Rectal smooth muscle tissue (tissue), 1 donor: ENCODE measurements around the gene HAPLN2.

Experiments used
- H3K27ac ChIP-seq: one replicate; pipeline ENCODE4 v1.7.0; 2013; ENCODE audit warnings: low read depth, low read length, inconsistent platforms
- H3K27me3 ChIP-seq: one replicate; pipeline ENCODE4 v1.7.0; 2013; ENCODE audit warnings: low read length; ENCODE audit not compliant: control insufficient read depth, insufficient read depth
- H3K36me3 ChIP-seq: one replicate; pipeline ENCODE4 v1.7.0; 2013; ENCODE audit warnings: low read length; ENCODE audit not compliant: control insufficient read depth, insufficient read depth
- H3K4me1 ChIP-seq: one replicate; pipeline ENCODE4 v1.7.0; 2013; ENCODE audit warnings: low read length; ENCODE audit not compliant: control insufficient read depth, insufficient read depth
- H3K4me3 ChIP-seq: one replicate; pipeline ENCODE4 v1.7.0; 2013; ENCODE audit warnings: low read length
- H3K9ac ChIP-seq: one replicate; pipeline ENCODE4 v1.7.0; 2013; ENCODE audit warnings: low read length

Gene HAPLN2

GRCh38 chr1:156618853-156619581 is at the start of gene HAPLN2:
Gene HAPLN2 (plus strand): TSS chr1:156619415. CDS start chr1:156623491, 4,076 bp downstream.
- no peak within 1 kb of the TSS for H3K4me3 ChIP-seq
- no peak within 1 kb of the TSS for H3K9ac ChIP-seq
- H3K27ac ChIP-seq, result no peak within 1 kb of the TSS
- peaks cover 12% of the 10 kb centered on the region for H3K4me1 ChIP-seq
- H3K27me3 ChIP-seq, result peaks cover 13% of the 10 kb centered on the region
- H3K36me3 ChIP-seq, result no peaks in the 10 kb centered on the region

- Histone ChIP-seq H3K4me1 (peaks cover 7% of the 10 kb centered on the region), H3K4me3 (peak overlapping the region; percentile 72), H3K36me3 (no peaks in the 10 kb centered on the region), H3K27ac (no peak overlapping the region), H3K9ac (peak overlapping the region; percentile 27), H3K27me3 (peaks cover 3% of the 10 kb centered on the region)
These were observed 47.9 kb upstream of the HAPLN2 start for GRCh38 chr1:156571261-156571852.

GRCh38 chr1:156571919-156572662 is 47.1 kb upstream of the HAPLN2 start, which contains the start of gene IQGAP3:
Gene IQGAP3 (minus strand): TSS chr1:156572565. CDS start chr1:156572529, 36 bp downstream.
- peak within 1 kb of the TSS; percentile 72 for H3K4me3 ChIP-seq
- no peak within 1 kb of the TSS for H3K27ac ChIP-seq
- peak within 1 kb of the TSS; percentile 27 for H3K9ac ChIP-seq
- peaks cover 3% of the 10 kb centered on the region for H3K27me3 ChIP-seq
- H3K4me1 ChIP-seq, result peaks cover 7% of the 10 kb centered on the region
- no peaks in the 10 kb centered on the region for H3K36me3 ChIP-seq

GRCh38 chr1:156572663-156573018 is 46.6 kb upstream of the HAPLN2 start:
- Histone ChIP-seq H3K27ac (no peak overlapping the region), H3K4me3 (peak overlapping the region; percentile 72), H3K9ac (no peak overlapping the region), H3K4me1 (peaks cover 7% of the 10 kb centered on the region), H3K27me3 (peaks cover 3% of the 10 kb centered on the region), H3K36me3 (no peaks in the 10 kb centered on the region)

DNA sequence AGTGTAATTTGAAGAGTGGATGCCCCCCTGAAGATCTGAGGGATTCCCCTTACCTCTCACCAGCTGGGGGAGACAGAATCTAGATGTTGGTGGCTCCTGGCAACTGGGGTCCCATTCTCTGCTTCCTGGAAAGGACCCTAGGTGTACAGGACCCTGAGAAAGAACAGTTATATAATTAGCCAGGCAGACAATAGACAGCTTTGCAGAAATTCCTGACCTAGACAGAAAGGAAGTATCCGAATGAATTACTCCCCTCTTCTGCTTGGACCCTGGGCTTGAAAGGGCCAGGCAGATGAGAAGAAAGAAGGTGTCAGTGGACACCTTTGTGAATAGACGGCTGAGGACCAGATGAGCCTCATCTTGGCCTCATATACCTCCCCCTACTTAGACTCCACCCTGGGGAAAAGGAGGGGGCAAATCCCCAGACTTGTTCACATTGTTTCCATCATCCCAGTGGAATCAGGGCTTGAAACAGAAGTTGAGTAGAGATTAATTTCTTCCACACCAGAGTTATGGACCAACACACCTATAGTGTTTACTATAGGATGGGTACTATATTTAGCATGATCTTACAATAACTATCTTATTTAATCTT is 45.1 kb upstream of the HAPLN2 start:
- H3K4me1 ChIP-seq, result peaks cover 7% of the 10 kb centered on the region
- no peak overlapping the region for H3K9ac ChIP-seq
- H3K4me3 ChIP-seq, result no peak overlapping the region
- peaks cover 3% of the 10 kb centered on the region for H3K27me3 ChIP-seq
- H3K36me3 ChIP-seq, result no peaks in the 10 kb centered on the region
- H3K27ac ChIP-seq, result no peak overlapping the region

DNA sequence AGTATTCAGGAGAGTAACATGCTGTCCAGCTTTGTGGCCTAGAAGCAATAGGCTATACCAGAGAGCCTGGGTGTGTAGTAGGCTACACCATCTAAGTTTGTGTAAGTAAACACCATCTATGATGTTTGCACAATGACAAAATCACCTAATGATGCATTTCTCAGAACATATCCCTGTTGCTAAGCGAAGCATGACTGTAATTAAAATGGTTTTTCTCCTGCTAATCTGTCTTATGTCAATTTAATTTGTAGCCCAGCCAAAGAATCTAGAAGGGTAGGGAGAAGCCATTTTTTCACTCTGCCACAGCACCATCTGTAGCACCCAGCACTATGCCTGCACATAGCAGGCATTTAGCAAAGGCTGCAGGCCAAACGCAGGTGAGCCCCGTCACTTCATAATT is 41.7 kb upstream of the HAPLN2 start:
- H3K9ac ChIP-seq, result no peak overlapping the region
- H3K36me3 ChIP-seq, result no peaks in the 10 kb centered on the region
- H3K27ac ChIP-seq, result no peak overlapping the region
- H3K27me3 ChIP-seq, result peaks cover 3% of the 10 kb centered on the region
- H3K4me1 ChIP-seq, result no peaks in the 10 kb centered on the region
- no peak overlapping the region for H3K4me3 ChIP-seq

DNA sequence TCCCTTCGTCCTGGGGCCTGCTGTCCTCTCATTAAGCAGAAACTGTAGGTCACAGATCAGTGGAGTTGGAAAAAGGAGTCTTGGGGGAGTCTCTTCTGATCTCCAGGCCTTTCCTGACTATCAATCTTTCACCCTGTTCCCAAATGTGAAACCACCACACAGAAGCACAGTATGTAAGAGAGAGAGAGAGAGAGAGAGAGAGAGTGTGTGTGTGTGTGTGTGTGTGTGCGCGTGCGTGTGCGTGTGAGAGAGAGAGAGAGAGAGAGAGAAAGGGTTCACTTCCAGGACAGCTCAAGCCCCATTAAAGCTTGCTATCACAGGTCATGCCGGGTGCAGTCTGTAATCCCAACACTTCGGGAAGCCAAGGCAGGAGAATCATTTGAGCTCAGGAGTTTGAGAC is 41.2 kb upstream of the HAPLN2 start:
- H3K9ac ChIP-seq, result no peak overlapping the region
- peaks cover 2% of the 10 kb centered on the region for H3K27me3 ChIP-seq
- no peak overlapping the region for H3K4me3 ChIP-seq
- H3K27ac ChIP-seq, result no peak overlapping the region
- H3K4me1 ChIP-seq, result no peaks in the 10 kb centered on the region
- H3K36me3 ChIP-seq, result no peaks in the 10 kb centered on the region

DNA sequence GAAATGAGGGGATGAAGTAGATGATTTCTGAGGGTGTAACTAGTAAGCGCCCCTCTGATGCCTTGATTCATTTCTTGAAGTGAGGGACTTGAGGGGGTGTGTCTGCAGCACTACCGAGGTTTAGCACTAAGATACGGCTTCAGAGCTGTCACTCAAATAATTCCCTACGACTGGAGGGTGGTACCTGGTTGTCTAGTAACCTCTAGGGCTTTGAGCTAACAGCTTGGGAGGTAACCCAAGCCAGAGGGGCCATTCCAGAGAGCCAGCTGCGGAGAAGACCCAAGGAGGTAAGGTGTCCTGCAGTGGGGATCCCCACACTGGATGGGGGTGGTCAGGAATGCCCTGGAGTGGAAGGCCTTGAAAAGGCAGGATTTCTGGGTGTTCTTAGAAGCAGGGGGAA is 39.7 kb upstream of the HAPLN2 start, which contains the start of gene TTC24:
Gene TTC24 (plus strand): TSS at position 252 of the 400 bp plus-strand sequence. CDS start 1,642 bp downstream, outside the sequence.
- Histone ChIP-seq H3K4me1 (no peaks in the 10 kb centered on the region), H3K36me3 (no peaks in the 10 kb centered on the region), H3K4me3 (no peak within 1 kb of the TSS), H3K9ac (no peak within 1 kb of the TSS), H3K27ac (no peak within 1 kb of the TSS), H3K27me3 (no peaks in the 10 kb centered on the region)

- no peak overlapping the region for H3K9ac ChIP-seq
These were observed 37.4 kb upstream of the HAPLN2 start for GRCh38 chr1:156581661-156582387.

GRCh38 chr1:156582388-156583017 is 36.7 kb upstream of the HAPLN2 start:
- Histone ChIP-seq H3K36me3 (no peaks in the 10 kb centered on the region), H3K27ac (no peak overlapping the region), H3K9ac (no peak overlapping the region)

More at GRCh38 chr1:156581661-156582387, 37.4 kb upstream of the HAPLN2 start:
- Histone ChIP-seq H3K4me1 (no peaks in the 10 kb centered on the region), H3K27ac (no peak overlapping the region), H3K4me3 (no peak overlapping the region), H3K36me3 (no peaks in the 10 kb centered on the region), H3K27me3 (no peaks in the 10 kb centered on the region)

DNA sequence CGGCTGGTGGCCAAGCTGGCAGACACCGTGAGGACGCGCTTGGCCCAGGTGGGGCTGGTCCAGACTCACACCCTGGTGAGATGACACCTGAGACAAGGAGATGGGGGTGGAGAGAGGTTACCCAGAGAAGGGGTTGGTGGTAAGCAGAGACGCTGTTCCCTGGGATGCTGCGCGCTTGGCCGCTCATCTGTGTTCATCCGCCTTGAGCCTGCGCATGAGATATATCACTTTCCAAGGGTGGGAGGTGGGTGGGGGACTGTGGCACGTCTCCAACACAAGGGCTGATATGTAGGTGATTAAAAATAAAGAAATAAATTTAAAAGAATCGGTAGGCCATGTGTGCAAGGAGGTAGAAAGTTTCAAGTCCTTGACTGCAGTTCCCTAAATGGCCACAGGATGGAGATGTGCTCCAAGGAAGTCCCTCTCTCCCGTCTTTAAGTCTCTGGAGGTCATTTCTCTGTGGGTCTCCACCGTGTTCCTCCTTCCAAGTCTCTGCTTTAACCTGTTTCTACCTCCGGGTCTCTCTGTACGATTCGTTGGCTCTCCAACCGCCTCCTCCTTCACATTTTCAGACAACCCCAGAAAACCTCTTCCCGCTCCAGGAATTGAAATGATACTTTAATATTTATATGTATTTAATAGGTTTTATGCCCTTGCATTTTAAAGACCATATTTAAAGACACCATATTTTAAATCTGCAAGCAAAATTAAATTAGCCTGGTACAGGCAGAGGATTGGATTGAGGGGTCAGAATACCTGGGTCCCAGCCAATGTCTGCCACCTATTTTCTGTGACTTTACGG is 35.2 kb upstream of the HAPLN2 start:
- Histone ChIP-seq H3K4me3 (no peak overlapping the region), H3K36me3 (no peaks in the 10 kb centered on the region), H3K27ac (no peak overlapping the region), H3K9ac (no peak overlapping the region), H3K27me3 (no peaks in the 10 kb centered on the region), H3K4me1 (no peaks in the 10 kb centered on the region)

More at GRCh38 chr1:156582388-156583017, 36.7 kb upstream of the HAPLN2 start:
- H3K4me1 ChIP-seq, result no peaks in the 10 kb centered on the region
- no peak overlapping the region for H3K4me3 ChIP-seq
- H3K27me3 ChIP-seq, result no peaks in the 10 kb centered on the region
